MM.1S (cell line): ENCODE results near the gene ACOX2.

Experiments
- DNase-seq: peaks from one replicate; pipeline ENCODE4 v3.0.0-alpha.2; 2015
- H2AFZ ChIP-seq: fragments of 300-600 bp; sonication (generic); 2 replicates; pipeline ENCODE4 v1.6.0; 2016; ENCODE audit warnings: antibody characterized with exemption, low read length
- H3F3A ChIP-seq: fragments of 300-600 bp; sonication (generic); 2 replicates; pipeline ENCODE4 v1.6.1; 2016; ENCODE audit warnings: mild to moderate bottlenecking, antibody characterized with exemption, low read length, moderate library complexity, mixed read lengths; ENCODE audit not compliant: insufficient read depth
- H3K27ac ChIP-seq: fragments of 300-600 bp; sonication (generic); 2 replicates; pipeline ENCODE4 v1.5.1; 2016; ENCODE audit warnings: mild to moderate bottlenecking, low read length
- H3K27me3 ChIP-seq: fragments of 300-600 bp; sonication (generic); replicated peaks from 2 replicates; pipeline ENCODE4 v1.6.0; 2016; ENCODE audit warnings: low read length; ENCODE audit not compliant: insufficient read depth
- H3K36me3 ChIP-seq: fragments of 300-600 bp; sonication (generic); replicated peaks from 2 replicates; pipeline ENCODE4 v1.6.1; 2016; ENCODE audit warnings: mild to moderate bottlenecking, low read length, mixed read lengths; ENCODE audit not compliant: insufficient read depth
- H3K4me1 ChIP-seq: fragments of 300-600 bp; sonication (generic); 2 replicates; pipeline ENCODE4 v1.6.1; 2016; ENCODE audit warnings: low read length, mixed read lengths
- H3K4me2 ChIP-seq: fragments of 300-600 bp; sonication (generic); 2 replicates; pipeline ENCODE4 v1.6.0; 2016; ENCODE audit warnings: low read depth, low read length
- H3K4me3 ChIP-seq: fragments of 300-600 bp; sonication (generic); 2 replicates; pipeline ENCODE4 v1.5.1; 2016; ENCODE audit warnings: low read length, mixed read lengths
- H3K79me2 ChIP-seq: fragments of 300-600 bp; sonication (generic); 2 replicates; pipeline ENCODE4 v1.6.1; 2016; ENCODE audit warnings: mixed run types, low read length, mixed read lengths
- H3K9ac ChIP-seq: fragments of 300-600 bp; sonication (generic); 2 replicates; pipeline ENCODE4 v1.6.1; 2016; ENCODE audit warnings: low read length, mixed read lengths
- H3K9me2 ChIP-seq: fragments of 300-600 bp; sonication (generic); replicated peaks from 2 replicates; pipeline ENCODE4 v1.6.1; 2016; ENCODE audit warnings: mild to moderate bottlenecking, low read length, mixed read lengths; ENCODE audit not compliant: insufficient read depth
- H3K9me3 ChIP-seq: fragments of 300-600 bp; sonication (generic); replicated peaks from 2 replicates; pipeline ENCODE4 v1.6.1; 2016; ENCODE audit warnings: mild to moderate bottlenecking, low read length, mixed read lengths; ENCODE audit not compliant: insufficient read depth
- H4K20me1 ChIP-seq: fragments of 300-600 bp; sonication (generic); 2 replicates; pipeline ENCODE4 v1.6.1; 2016; ENCODE audit warnings: mild to moderate bottlenecking, low read length, moderate library complexity, mixed read lengths; ENCODE audit not compliant: insufficient read depth
- EZH2 ChIP-seq: fragments of 300-600 bp; sonication (generic); optimal IDR thresholded peaks from 2 replicates; pipeline ENCODE3; 2017; ENCODE audit warnings: low read depth, mild to moderate bottlenecking, antibody characterized with exemption, low read length, mixed read lengths
- EZH2phosphoT487 ChIP-seq: fragments of 300-600 bp; sonication (generic); IDR thresholded peaks from 2 replicates; pipeline ENCODE4 v1.6.1; 2018; ENCODE audit warnings: antibody characterized with exemption, low read length
- TF ChIP-seq, protein P1 (sequence below): fragments of 300-600 bp; sonication (generic); IDR thresholded peaks from 2 replicates; pipeline ENCODE4 v1.5.1; 2016; ENCODE audit warnings: antibody characterized with exemption, low read length, mixed read lengths

Gene ACOX2

DNA sequence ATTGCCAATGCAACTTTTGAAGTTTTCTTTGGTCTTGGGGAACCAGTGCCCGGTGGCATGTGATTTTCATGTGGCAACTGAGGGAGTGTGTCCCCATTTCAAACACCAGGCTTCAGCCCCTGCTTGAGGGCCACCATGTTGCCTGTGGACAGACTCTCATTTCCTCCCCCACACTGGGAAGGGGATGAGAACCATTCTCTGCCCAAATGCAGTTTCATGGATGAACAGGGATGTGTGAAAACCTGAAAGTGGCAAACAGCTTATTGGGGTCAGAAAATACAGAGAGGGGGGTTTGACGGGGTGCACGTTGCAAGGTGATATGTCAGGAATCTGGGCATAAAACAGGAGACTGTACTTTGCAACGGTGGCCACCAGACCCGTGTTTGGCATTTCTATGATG lies 33.9 kb upstream of the ACOX2 start:
- TF ChIP-seq, protein P1, sequence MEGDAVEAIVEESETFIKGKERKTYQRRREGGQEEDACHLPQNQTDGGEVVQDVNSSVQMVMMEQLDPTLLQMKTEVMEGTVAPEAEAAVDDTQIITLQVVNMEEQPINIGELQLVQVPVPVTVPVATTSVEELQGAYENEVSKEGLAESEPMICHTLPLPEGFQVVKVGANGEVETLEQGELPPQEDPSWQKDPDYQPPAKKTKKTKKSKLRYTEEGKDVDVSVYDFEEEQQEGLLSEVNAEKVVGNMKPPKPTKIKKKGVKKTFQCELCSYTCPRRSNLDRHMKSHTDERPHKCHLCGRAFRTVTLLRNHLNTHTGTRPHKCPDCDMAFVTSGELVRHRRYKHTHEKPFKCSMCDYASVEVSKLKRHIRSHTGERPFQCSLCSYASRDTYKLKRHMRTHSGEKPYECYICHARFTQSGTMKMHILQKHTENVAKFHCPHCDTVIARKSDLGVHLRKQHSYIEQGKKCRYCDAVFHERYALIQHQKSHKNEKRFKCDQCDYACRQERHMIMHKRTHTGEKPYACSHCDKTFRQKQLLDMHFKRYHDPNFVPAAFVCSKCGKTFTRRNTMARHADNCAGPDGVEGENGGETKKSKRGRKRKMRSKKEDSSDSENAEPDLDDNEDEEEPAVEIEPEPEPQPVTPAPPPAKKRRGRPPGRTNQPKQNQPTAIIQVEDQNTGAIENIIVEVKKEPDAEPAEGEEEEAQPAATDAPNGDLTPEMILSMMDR = no peak
- TF ChIP-seq EZH2 (no peak), EZH2phosphoT487 (no peak)
- H3K4me1 ChIP-seq = no peaks in the 10 kb centered on the region
- H3K9me2 ChIP-seq = no peaks in the 10 kb centered on the region
- H3K36me3 ChIP-seq = no peaks in the 10 kb centered on the region
- H3K9me3 ChIP-seq = no peaks in the 10 kb centered on the region
- no peaks in the 10 kb centered on the region for H3F3A ChIP-seq
- H3K27ac ChIP-seq = no peak overlapping the region
- no peak overlapping the region for H3K4me3 ChIP-seq
- H3K79me2 ChIP-seq = no peaks in the 10 kb centered on the region
- H3K9ac ChIP-seq = no peak overlapping the region
- H4K20me1 ChIP-seq = no peaks in the 10 kb centered on the region
- no peak for DNase-seq
- H3K27me3 ChIP-seq = no peaks in the 10 kb centered on the region
- H3K4me2 ChIP-seq = no peak overlapping the region
- no peak overlapping the region for H2AFZ ChIP-seq

DNA sequence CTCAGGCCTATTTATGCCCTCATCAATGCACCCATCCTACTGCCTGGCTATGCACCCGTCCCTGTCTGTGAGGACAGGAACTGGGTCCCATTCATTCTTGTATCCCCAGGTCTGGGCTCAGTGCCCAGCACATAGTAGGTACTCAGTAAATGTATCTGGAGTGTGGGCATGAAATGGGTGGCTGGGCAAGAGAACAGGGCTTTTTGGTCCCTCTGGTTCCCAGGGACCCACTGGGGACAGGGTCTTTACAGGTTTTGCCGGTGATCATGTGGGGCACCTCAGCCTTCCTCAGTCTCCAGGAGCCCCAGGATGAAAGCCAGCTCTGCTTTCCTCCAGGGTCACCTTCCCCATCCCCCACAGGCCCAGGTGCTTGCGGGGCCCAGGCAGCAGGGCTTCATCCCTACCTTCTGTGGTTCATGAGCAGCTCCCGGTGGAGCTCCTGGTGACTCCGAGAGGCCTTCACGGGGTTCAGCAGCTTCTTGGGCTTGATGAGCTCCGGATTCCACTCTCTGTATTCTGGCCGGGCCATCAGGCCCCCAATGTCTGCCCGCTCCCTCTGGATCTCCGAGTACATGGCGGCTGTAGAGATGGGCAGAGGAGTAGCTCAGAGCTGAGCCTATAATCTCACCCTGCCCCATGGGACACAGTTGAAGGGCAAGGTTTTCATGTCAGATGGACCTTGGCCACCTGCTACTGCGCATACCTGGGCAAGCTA lies 32.5 kb upstream of the ACOX2 start:
- H3K4me1 ChIP-seq = no peaks in the 10 kb centered on the region
- H3K4me3 ChIP-seq = no peak overlapping the region
- H2AFZ ChIP-seq = peak overlapping the region; percentile 80
- H3K36me3 ChIP-seq = no peaks in the 10 kb centered on the region
- H3K79me2 ChIP-seq = no peaks in the 10 kb centered on the region
- no peaks in the 10 kb centered on the region for H3K9me2 ChIP-seq
- H3K27ac ChIP-seq = no peak overlapping the region
- TF ChIP-seq EZH2 = no peak
- TF ChIP-seq, protein P1 = no peak
- no peak for TF ChIP-seq EZH2phosphoT487
- H4K20me1 ChIP-seq = no peaks in the 10 kb centered on the region
- no peak for DNase-seq
- H3K4me2 ChIP-seq = peak overlapping the region; percentile 78; the same call in 1 of the 2 replicates
- no peaks in the 10 kb centered on the region for H3K9me3 ChIP-seq
- H3K9ac ChIP-seq = no peak overlapping the region
- no peaks in the 10 kb centered on the region for H3F3A ChIP-seq
- H3K27me3 ChIP-seq = no peaks in the 10 kb centered on the region

DNA sequence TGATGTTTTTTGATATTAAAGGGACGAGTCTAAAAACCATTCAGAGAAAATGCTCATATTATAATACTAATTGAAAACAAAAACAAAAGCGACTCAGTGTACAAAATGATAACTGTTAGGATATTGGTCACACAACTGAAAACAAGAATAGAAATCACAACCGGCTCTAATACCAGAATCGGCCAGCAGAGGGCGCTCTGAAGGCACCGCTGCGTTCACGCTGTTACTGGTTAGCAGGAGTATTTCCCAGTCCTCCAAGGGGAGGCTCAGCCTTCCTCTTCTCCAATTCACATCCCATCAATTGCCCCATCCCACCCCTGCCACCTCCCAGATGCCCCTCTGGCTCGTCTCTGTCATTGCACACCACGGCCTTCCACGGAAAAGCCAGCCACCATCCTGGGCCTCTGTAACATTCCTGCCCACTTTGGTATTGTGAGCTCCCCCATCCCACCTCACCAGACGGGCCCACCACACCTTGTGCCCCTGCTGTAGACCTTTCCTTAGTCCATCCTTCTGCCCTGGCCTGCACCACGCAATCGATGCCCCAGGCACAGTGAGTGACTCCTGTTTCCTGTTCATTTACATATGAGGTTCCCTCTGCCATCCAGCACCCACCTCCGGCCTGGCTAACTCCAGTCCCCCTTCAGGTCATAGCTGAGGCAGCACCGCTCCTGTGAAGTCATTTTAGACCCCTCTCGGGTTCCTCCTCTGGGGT lies 31.7 kb upstream of the ACOX2 start:
- no peaks in the 10 kb centered on the region for H3K4me1 ChIP-seq
- no peaks in the 10 kb centered on the region for H3K9me2 ChIP-seq
- peak overlapping the region; percentile 78 for H3K4me2 ChIP-seq
- peak overlapping the region; percentile 38; the same call in 1 of the 2 replicates for H3K9ac ChIP-seq
- no peaks in the 10 kb centered on the region for H3K79me2 ChIP-seq
- H2AFZ ChIP-seq = peak overlapping the region; percentile 80
- DNase-seq = peak; percentile 71
- no peaks in the 10 kb centered on the region for H3F3A ChIP-seq
- no peaks in the 10 kb centered on the region for H4K20me1 ChIP-seq
- H3K27me3 ChIP-seq = no peaks in the 10 kb centered on the region
- H3K9me3 ChIP-seq = no peaks in the 10 kb centered on the region
- no peak overlapping the region for H3K27ac ChIP-seq
- TF ChIP-seq, protein P1 = peak; percentile 88
- TF ChIP-seq EZH2 = no peak
- no peak for TF ChIP-seq EZH2phosphoT487
- H3K36me3 ChIP-seq = no peaks in the 10 kb centered on the region
- peak overlapping the region; percentile 35; the same call in 1 of the 2 replicates for H3K4me3 ChIP-seq
